HCT116 (cell line): ENCODE results near the gene CNTNAP2. TPM values are rescaled to one million over a fixed set of nuclear protein-coding genes. Genes with fewer than 3 reads are reported as not detected.

Experiments
- ATAC-seq: fragments of 200-7000 bp; cut with Tn5 transposase; 2 replicates; pipeline ENCODE4 v1.9.1; 2020; ENCODE audit warnings: mild to moderate bottlenecking, moderate library complexity
- BruUV-seq: library from RNA; stranded (reverse); fragments of 400-500 nt; replicated peaks from 2 replicates; lab custom pipeline; 2021; lab: Mats Ljungman, UMichigan
- CTCF ChIA-PET: fragments of 300-600 bp; sonication (Branson Sonifier 250); formaldehyde crosslinking; loops from one replicate; lab custom pipeline; 2021; ENCODE audit warnings: antibody characterized with exemption; lab: Charles Lee
- POLR2A ChIA-PET: fragments of 300-600, 350-600 bp; sonication (Branson Sonifier 250); formaldehyde crosslinking; loops from one replicate; lab custom pipeline; 2021; ENCODE audit warnings: antibody characterized with exemption; lab: Charles Lee
- RAD21 ChIA-PET, 2 experiments: fragments of 300-600 bp; sonication (Branson Sonifier 250); formaldehyde crosslinking; loops; one replicate each; lab custom pipeline; 2023; ENCODE audit warnings: low total read pairs in 2 of 2; ENCODE audit not compliant: uncharacterized antibody in 2 of 2, unreplicated experiment in 2 of 2, low non-redundant PET in 1 of 2; lab: Charles Lee
- DNase-seq: peaks from one replicate; pipeline ENCODE4 v3.0.0-alpha.2; 2010; ENCODE audit warnings: low read depth, low spot score
- H2AFZ ChIP-seq: fragments of 200-600 bp; shearing (Covaris generic), sonication (generic); 2 replicates; pipeline ENCODE4 v1.6.1; 2017; ENCODE audit warnings: low read depth, mixed run types, mixed read lengths, antibody characterized with exemption, low read length; ENCODE audit not compliant: poor library complexity, severe bottlenecking
- H3K27ac ChIP-seq: 2 replicates; pipeline ENCODE4 v1.5.1; 2012; ENCODE audit warnings: low read depth, low read length
- H3K27me3 ChIP-seq: fragments of 200-600 bp; sonication (generic); 2 replicates; pipeline ENCODE4 v1.6.1; 2016; ENCODE audit warnings: mixed run types, low read length, mixed read lengths; ENCODE audit not compliant: insufficient read depth
- H3K36me3 ChIP-seq, 2 experiments: fragments of 200-500 bp in 1 of 2; fragments of 200-600 bp in 1 of 2; sonication (Bioruptor generic) in 1 of 2; sonication (generic) in 1 of 2; 2 replicates each; pipeline versions ENCODE4 v1.5.1 to v1.6.1; 2014 to 2016; ENCODE audit warnings: low read length in 2 of 2, inconsistent platforms in 1 of 2, mixed read lengths in 1 of 2, mixed run types in 1 of 2; ENCODE audit not compliant: insufficient read depth in 2 of 2, control insufficient read depth in 1 of 2
- H3K4me1 ChIP-seq, 2 experiments: fragments of 200-600 bp in 1 of 2; sonication (generic) in 1 of 2; 2 replicates each; pipeline versions ENCODE4 v1.5.1 to v1.6.1; 2012 to 2017; ENCODE audit warnings: low read length in 2 of 2, inconsistent platforms in 1 of 2, mild to moderate bottlenecking in 1 of 2, mixed read lengths in 1 of 2, mixed run types in 1 of 2, moderate library complexity in 1 of 2; ENCODE audit not compliant: insufficient read depth in 2 of 2, control insufficient read depth in 1 of 2
- H3K4me2 ChIP-seq: fragments of 200-600 bp; sonication (generic); 2 replicates; pipeline ENCODE4 v1.6.1; 2017; ENCODE audit warnings: mixed run types, low read length, mixed read lengths
- H3K4me3 ChIP-seq, 2 experiments: fragments of 200-600 bp in 1 of 2; sonication (generic) in 1 of 2; replicated peaks in 1 of 2; 2 replicates each; pipeline ENCODE4 v1.5.1; 2011 to 2016; ENCODE audit warnings: low read length in 2 of 2, control low read depth in 1 of 2, low read depth in 1 of 2, mild to moderate bottlenecking in 1 of 2, mixed read lengths in 1 of 2, mixed run types in 1 of 2
- H3K79me2 ChIP-seq: fragments of 200-600 bp; sonication (generic); 2 replicates; pipeline ENCODE4 v1.6.1; 2017; ENCODE audit warnings: mild to moderate bottlenecking, mixed run types, low read length, moderate library complexity, mixed read lengths; ENCODE audit not compliant: insufficient read depth
- H3K9ac ChIP-seq: fragments of 200-600 bp; sonication (generic); 2 replicates; pipeline ENCODE4 v1.6.1; 2016; ENCODE audit warnings: low read length, mixed read lengths
- H3K9me2 ChIP-seq: fragments of 200-600 bp; sonication (generic), shearing (Covaris generic); 2 replicates; pipeline ENCODE4 v1.6.1; 2017; ENCODE audit warnings: mixed run types, mild to moderate bottlenecking, moderate library complexity; ENCODE audit not compliant: insufficient read depth
- H3K9me3 ChIP-seq, 2 experiments: fragments of 200-500 bp in 1 of 2; fragments of 200-600 bp in 1 of 2; sonication (Bioruptor generic) in 1 of 2; sonication (generic) in 1 of 2; 2 replicates each; pipeline ENCODE4 v1.6.1; 2014 to 2017; ENCODE audit warnings: low read length in 2 of 2, mixed read lengths in 2 of 2, inconsistent platforms in 1 of 2, low read depth in 1 of 2, mild to moderate bottlenecking in 1 of 2, mixed run types in 1 of 2, moderate library complexity in 1 of 2; ENCODE audit not compliant: control insufficient read depth in 1 of 2, insufficient read depth in 1 of 2
- H4K20me1 ChIP-seq: fragments of 200-600 bp; sonication (generic), shearing (Covaris generic); 2 replicates; pipeline ENCODE4 v1.6.1; 2017; ENCODE audit warnings: mixed run types, mild to moderate bottlenecking, moderate library complexity; ENCODE audit not compliant: insufficient read depth
- CBX3 ChIP-seq: IDR thresholded peaks from 2 replicates; pipeline ENCODE4 v1.6.1; 2012; ENCODE audit warnings: low read depth
- EGR1 ChIP-seq: IDR thresholded peaks from 2 replicates; pipeline ENCODE4 v1.6.1; 2012; ENCODE audit warnings: low read depth
- ELF1 ChIP-seq: IDR thresholded peaks from 2 replicates; pipeline ENCODE4 v1.6.1; 2012; ENCODE audit warnings: low read depth, borderline replicate concordance
- FOSL1 ChIP-seq: IDR thresholded peaks from 2 replicates; pipeline ENCODE4 v1.6.1; 2012; ENCODE audit warnings: low read depth
- JUND ChIP-seq: IDR thresholded peaks from 2 replicates; pipeline ENCODE4 v1.6.1; 2012
- POLR2AphosphoS5 ChIP-seq: IDR thresholded peaks from 2 replicates; pipeline ENCODE4 v1.6.1; 2011; ENCODE audit warnings: mild to moderate bottlenecking, low read depth, low read length, moderate library complexity
- SIN3A ChIP-seq: IDR thresholded peaks from 2 replicates; pipeline ENCODE4 v1.6.1; 2012; ENCODE audit warnings: low read depth
- TCF7L2 ChIP-seq: IDR thresholded peaks from 2 replicates; pipeline ENCODE4 v1.7.0; 2011; ENCODE audit warnings: borderline replicate concordance, inconsistent platforms; ENCODE audit not compliant: insufficient read depth, insufficient read length; ENCODE audit errors: extremely low read depth
- intact Hi-C: fragments of 100-400 bp; cut with micrococcal nuclease; formaldehyde crosslinking; loops from 2 replicates; pipeline ENCODE4 v1.10.0; 2022
- total RNA-seq: library from RNA; stranded (reverse); gene quantifications from one replicate; pipeline ENCODE4 v1.2.1, GENCODE V29; 2021; ENCODE audit not compliant: unreplicated experiment
- TF ChIP-seq, protein P1 (sequence below): IDR thresholded peaks from 2 replicates; pipeline ENCODE4 v1.6.1; 2012
- TF ChIP-seq, protein P2 (sequence below): IDR thresholded peaks from 2 replicates; pipeline ENCODE4 v1.6.1; 2011; ENCODE audit warnings: mild to moderate bottlenecking, low read length, moderate library complexity; ENCODE audit not compliant: insufficient replicate concordance; ENCODE audit errors: extremely low read depth

Gene CNTNAP2
- total RNA-seq, 1 experiment from 2014 or later, result 0.37 TPM

DNA sequence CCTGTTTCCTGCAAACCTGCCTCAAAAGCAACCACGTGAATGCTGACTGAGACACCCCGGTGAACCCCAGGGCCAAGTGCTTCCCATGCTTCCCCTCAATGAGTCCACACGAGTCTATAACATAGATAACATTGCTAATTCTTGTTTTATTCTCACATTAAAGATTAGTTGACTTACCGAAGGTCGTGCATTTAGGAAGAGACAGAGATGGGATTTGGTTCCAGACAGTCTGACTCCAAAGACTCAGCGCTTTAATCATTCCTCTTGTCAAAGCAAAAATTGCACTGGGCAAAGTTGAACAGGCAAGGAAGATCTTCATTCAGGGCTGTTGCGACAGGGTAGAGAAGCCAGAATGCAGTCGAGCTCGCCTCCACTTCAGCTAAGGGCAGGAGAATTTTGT lies 2038.4 kb downstream of the CNTNAP2 start:
- no peaks in the 10 kb centered on the region for H3K4me1 ChIP-seq
- H3K4me2 ChIP-seq, result no peak overlapping the region
- no peaks in the 10 kb centered on the region for H3K36me3 ChIP-seq
- DNase-seq (no peak), ATAC-seq (no peak)
- POLR2A ChIA-PET, result no interaction called here
- no peaks in the 10 kb centered on the region for H3K9me3 ChIP-seq
- H3K9me2 ChIP-seq, result no peaks in the 10 kb centered on the region
- CTCF ChIA-PET, result no interaction called here
- RAD21 ChIA-PET, result no interaction called here
- no peak overlapping the region for H3K4me3 ChIP-seq
- H3K27ac ChIP-seq, result no peak overlapping the region
- BruUV-seq, result no TSS peak
- no peaks in the 10 kb centered on the region for H3K79me2 ChIP-seq
- no peak for TF ChIP-seq ELF1
- no peak for TF ChIP-seq JUND
- TF ChIP-seq TCF7L2, result no peak
- TF ChIP-seq FOSL1, result no peak
- no peak for TF ChIP-seq SIN3A
- TF ChIP-seq CBX3, result no peak
- intact Hi-C loops, result no loop called here
- no peaks in the 10 kb centered on the region for H4K20me1 ChIP-seq
- no peak overlapping the region for H2AFZ ChIP-seq
- no peaks in the 10 kb centered on the region for H3K27me3 ChIP-seq
- no peak overlapping the region for H3K9ac ChIP-seq

DNA sequence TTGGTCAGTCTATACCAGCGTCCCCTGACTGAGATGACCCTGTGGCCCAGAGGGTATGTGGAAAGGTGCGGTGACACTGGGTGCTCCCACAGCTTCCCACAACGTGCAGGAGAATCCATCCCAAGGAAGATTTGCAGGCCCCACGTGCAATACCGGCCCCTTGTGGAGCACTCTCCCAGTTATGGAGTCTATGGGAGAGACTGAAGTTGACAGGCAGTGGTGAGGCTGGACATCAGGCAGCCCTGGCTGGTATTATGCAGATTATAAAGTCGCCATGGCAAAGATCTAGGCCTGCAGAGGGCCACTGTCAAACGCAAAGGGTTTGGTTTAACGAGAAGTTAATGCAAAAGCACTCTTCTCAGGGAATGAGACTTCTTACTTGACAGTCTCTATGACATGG lies 2039.2 kb downstream of the CNTNAP2 start:
- H3K9me2 ChIP-seq, result no peaks in the 10 kb centered on the region
- DNase-seq (no peak), ATAC-seq (no peak)
- BruUV-seq, result no TSS peak
- H2AFZ ChIP-seq, result no peak overlapping the region
- no peaks in the 10 kb centered on the region for H3K36me3 ChIP-seq
- H3K4me3 ChIP-seq, result no peak overlapping the region
- POLR2A ChIA-PET, result no interaction called here
- no peaks in the 10 kb centered on the region for H4K20me1 ChIP-seq
- H3K9me3 ChIP-seq, result no peaks in the 10 kb centered on the region
- H3K4me1 ChIP-seq, result no peaks in the 10 kb centered on the region
- H3K4me2 ChIP-seq, result no peak overlapping the region
- H3K27me3 ChIP-seq, result no peaks in the 10 kb centered on the region
- H3K9ac ChIP-seq, result no peak overlapping the region
- intact Hi-C loops, result no loop called here
- RAD21 ChIA-PET, result no interaction called here
- CTCF ChIA-PET, result interaction anchor here (1.0 kb wide), 1 partner anchor 87 kb away, joined by 3 read pairs; no protein-coding TSS in a partner anchor
- TF ChIP-seq, protein P1, sequence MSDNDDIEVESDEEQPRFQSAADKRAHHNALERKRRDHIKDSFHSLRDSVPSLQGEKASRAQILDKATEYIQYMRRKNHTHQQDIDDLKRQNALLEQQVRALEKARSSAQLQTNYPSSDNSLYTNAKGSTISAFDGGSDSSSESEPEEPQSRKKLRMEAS, result no peak
- TF ChIP-seq, protein P2, sequence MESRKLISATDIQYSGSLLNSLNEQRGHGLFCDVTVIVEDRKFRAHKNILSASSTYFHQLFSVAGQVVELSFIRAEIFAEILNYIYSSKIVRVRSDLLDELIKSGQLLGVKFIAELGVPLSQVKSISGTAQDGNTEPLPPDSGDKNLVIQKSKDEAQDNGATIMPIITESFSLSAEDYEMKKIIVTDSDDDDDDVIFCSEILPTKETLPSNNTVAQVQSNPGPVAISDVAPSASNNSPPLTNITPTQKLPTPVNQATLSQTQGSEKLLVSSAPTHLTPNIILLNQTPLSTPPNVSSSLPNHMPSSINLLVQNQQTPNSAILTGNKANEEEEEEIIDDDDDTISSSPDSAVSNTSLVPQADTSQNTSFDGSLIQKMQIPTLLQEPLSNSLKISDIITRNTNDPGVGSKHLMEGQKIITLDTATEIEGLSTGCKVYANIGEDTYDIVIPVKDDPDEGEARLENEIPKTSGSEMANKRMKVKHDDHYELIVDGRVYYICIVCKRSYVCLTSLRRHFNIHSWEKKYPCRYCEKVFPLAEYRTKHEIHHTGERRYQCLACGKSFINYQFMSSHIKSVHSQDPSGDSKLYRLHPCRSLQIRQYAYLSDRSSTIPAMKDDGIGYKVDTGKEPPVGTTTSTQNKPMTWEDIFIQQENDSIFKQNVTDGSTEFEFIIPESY, result no peak
- TF ChIP-seq POLR2AphosphoS5 (no peak), EGR1 (no peak)
- no peaks in the 10 kb centered on the region for H3K79me2 ChIP-seq
- no peak overlapping the region for H3K27ac ChIP-seq
